Bladder microvascular endothelial cell (primary cell): Measurements from ENCODE around the gene MARS2. TPM values are rescaled to one million over a fixed set of nuclear protein-coding genes. Genes with fewer than 3 reads are reported as not detected.

Source experiments
- total RNA-seq: library from RNA; depleted of rRNA; stranded (reverse); fragments of >200 nt; gene quantifications from 2 replicates; pipeline ENCODE4 v1.2.3, GENCODE V29; 2014

Gene MARS2
- 2.9 and 9.2 TPM in 2 replicates for total RNA-seq

DNA sequence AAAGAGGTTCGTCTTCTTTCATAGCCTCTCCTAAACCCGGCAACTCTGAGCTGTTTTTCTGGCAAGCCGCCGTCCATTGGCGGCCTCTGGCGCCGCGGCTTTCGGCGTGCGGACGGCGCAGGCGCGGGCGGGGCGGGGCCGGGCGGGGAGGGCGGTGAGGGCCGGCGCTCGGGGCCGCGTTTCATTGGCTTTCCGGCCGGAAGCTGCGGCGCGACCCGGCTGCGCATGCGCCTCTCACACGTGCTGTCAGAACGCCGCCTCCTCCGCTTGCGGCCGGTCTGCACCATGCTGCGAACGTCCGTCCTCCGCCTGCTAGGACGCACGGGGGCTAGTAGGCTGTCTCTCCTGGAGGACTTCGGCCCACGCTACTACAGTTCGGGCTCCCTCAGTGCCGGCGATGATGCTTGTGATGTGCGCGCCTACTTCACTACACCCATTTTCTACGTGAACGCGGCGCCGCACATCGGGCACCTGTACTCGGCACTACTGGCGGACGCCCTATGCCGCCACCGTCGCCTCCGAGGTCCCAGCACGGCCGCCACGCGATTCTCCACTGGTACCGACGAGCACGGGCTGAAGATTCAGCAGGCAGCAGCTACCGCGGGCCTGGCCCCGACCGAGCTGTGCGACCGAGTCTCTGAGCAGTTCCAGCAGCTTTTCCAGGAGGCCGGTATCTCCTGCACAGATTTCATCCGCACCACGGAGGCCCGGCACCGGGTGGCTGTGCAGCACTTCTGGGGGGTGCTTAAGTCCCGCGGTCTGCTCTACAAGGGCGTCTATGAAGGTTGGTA lies at the start of gene MARS2:
MARS2 (plus strand) TSS at position 249 of the 791 bp plus-strand sequence; CDS start at position 286, 37 bp downstream.

DNA sequence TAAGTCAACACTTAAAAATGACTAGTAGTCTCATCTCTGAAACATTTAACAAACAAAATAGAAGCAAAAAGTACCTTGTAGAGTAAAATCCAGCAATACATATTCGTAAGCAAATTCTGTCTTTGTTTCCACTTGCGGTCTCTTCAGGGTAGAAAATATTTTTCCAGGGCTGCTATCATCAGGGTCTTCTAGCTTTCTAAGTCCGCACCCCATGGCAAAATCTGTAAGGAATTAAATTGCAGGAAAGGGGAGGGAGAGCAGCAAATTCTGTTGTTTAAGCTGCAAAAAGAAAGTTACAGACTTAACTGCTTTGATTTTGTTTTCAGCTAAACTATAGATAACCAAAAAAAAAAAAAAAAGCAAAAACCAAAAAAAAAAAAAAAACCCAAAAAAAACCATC lies 29.9 kb upstream of the MARS2 start, which contains the start of gene RFTN2:
RFTN2 (minus strand) TSS at position 342 of the 400 bp plus-strand sequence; CDS start at position 213, 129 bp downstream.

Other genes with a start within 250 kb of the MARS2 start
- 126 and 196 TPM in 2 replicates for gene HSPD1, start 205.5 kb upstream of the MARS2 start, total RNA-seq
- gene HSPE1, start 205.0 kb upstream of the MARS2 start, total RNA-seq: 71.2 and 79.2 TPM in 2 replicates
- 19.3 and 34.2 TPM in 2 replicates for gene MOB4, start 189.3 kb upstream of the MARS2 start, total RNA-seq
- 7.8 and 14.2 TPM in 2 replicates for gene RFTN2, start 29.8 kb upstream of the MARS2 start, total RNA-seq
- not detected in 2 replicates for gene BOLL, start 80.0 kb downstream of the MARS2 start, total RNA-seq
- gene PLCL1, start 99.2 kb downstream of the MARS2 start, total RNA-seq: 2.0 and 2.1 TPM in 2 replicates